ENCODE results near the gene EFCAB10. TPM values are rescaled to one million over a fixed set of nuclear protein-coding genes. Genes with fewer than 3 reads are reported as not detected.

EFCAB10 gene
- total RNA-seq, 1 experiment from 2014 or later, result 0.18 TPM

DNA sequence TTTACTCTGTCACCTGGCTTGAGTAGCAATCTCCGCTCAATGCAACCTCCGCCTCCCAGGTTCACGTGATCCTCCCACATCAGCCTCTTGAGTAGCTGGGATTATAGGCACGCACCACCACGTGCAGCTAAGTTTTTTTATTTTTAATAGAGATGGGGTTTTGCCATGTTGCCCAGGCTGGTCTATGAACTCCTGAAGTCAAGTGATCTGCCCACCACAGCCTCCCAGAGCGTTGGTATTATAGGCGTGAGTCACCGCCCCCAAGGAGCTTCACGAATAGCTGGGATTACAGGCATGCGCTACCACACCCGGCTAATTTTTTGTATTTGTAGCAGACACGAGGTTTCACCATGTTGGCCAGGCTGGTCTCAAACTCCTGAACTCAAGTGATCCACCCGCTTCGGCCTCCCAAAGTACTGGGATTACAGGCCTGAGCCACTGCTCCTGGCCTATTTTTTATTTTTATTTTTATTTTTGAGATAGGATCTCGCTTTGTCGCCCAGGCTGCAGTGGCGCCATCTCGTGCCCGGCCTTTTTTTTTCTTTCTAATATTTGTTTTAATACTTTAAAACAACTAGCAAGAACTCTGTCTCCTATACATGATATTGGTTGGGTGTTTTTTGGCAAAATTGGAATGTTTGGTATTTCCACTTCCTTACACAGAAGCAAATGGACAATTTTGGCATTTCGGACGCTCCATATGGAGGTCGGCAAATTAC, 1.1 kb downstream of the EFCAB10 start:
- Histone ChIP-seq H3K79me2 (ENCODE audit: low read length) (no peaks in the 10 kb centered on the region), H4K20me1 (ENCODE audit: low read length) (no peaks in the 10 kb centered on the region), H3K4me1 (ENCODE audit: insufficient read depth, low read length) (0 out of 2 replicates have a peak, but pooled peaks cover 5% of the 10 kb centered on the region), H3K27ac (ENCODE audit: low read length) (no peak overlapping the region), H3K9me3 (ENCODE audit: low read length) (no peaks in the 10 kb centered on the region), H3K9me2 (replicated peaks; ENCODE audit: low read length) (no peaks in the 10 kb centered on the region), H3K4me2 (ENCODE audit: low read length) (no peak overlapping the region), H2AFZ (ENCODE audit: low read length) (peak overlapping the region; percentile 57), H3K4me3 (ENCODE audit: low read length) (no peak overlapping the region), H3K27me3 (ENCODE audit: low read length) (no peaks in the 10 kb centered on the region), H3K9ac (ENCODE audit: low read length) (no peak overlapping the region), H3F3A (ENCODE audit: low read length, unreplicated experiment) (no peaks in the 10 kb centered on the region), H3K36me3 (ENCODE audit: low read depth, low read length) (no peaks in the 10 kb centered on the region)
- BruUV-seq (replicated peaks), result no TSS peak
- DNase-seq (peak; percentile 64), ATAC-seq (peak; percentile 54)
- ChIA-PET CTCF (interaction anchor here (1.1 kb wide), 1 partner anchor 9 kb away, joined by 4 read pairs; no protein-coding TSS in a partner anchor), POLR2A (ENCODE audit: unreplicated experiment) (no interaction called here)
- TF ChIP-seq EZH2 (IDR thresholded peaks at IDR 0.05; ENCODE audit: low read length, unreplicated experiment) (no peak), EZH2phosphoT487 (IDR thresholded peaks at IDR 0.05; ENCODE audit: borderline replicate concordance, low read length) (no peak)
- TF ChIP-seq, protein P1, sequence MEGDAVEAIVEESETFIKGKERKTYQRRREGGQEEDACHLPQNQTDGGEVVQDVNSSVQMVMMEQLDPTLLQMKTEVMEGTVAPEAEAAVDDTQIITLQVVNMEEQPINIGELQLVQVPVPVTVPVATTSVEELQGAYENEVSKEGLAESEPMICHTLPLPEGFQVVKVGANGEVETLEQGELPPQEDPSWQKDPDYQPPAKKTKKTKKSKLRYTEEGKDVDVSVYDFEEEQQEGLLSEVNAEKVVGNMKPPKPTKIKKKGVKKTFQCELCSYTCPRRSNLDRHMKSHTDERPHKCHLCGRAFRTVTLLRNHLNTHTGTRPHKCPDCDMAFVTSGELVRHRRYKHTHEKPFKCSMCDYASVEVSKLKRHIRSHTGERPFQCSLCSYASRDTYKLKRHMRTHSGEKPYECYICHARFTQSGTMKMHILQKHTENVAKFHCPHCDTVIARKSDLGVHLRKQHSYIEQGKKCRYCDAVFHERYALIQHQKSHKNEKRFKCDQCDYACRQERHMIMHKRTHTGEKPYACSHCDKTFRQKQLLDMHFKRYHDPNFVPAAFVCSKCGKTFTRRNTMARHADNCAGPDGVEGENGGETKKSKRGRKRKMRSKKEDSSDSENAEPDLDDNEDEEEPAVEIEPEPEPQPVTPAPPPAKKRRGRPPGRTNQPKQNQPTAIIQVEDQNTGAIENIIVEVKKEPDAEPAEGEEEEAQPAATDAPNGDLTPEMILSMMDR (conservative IDR thresholded peaks at IDR 0.05; ENCODE audit: low read depth, low read length), result no peak; the same call in 1 of the 2 replicates
- intact Hi-C loops (cut with micrococcal nuclease), result loop anchor here (10.0 kb wide), 1 partner anchor 85 kb away; no protein-coding TSS in a partner anchor

- ChIA-PET POLR2A (ENCODE audit: unreplicated experiment) (no interaction called here), CTCF (no interaction called here)
- Histone ChIP-seq H3K9ac (ENCODE audit: low read length) (no peak overlapping the region), H3K9me3 (ENCODE audit: low read length) (no peaks in the 10 kb centered on the region), H3K36me3 (ENCODE audit: low read depth, low read length) (0 out of 2 replicates have a peak, but pooled peaks cover 3% of the 10 kb centered on the region), H2AFZ (ENCODE audit: low read length) (no peak overlapping the region), H3F3A (ENCODE audit: low read length, unreplicated experiment) (no peaks in the 10 kb centered on the region), H4K20me1 (ENCODE audit: low read length) (no peaks in the 10 kb centered on the region), H3K4me3 (ENCODE audit: low read length) (no peak overlapping the region), H3K4me1 (ENCODE audit: insufficient read depth, low read length) (0 out of 2 replicates have a peak, but pooled peaks cover 5% of the 10 kb centered on the region), H3K27me3 (ENCODE audit: low read length) (no peaks in the 10 kb centered on the region), H3K9me2 (replicated peaks; ENCODE audit: low read length) (no peaks in the 10 kb centered on the region), H3K27ac (ENCODE audit: low read length) (no peak overlapping the region), H3K79me2 (ENCODE audit: low read length) (no peaks in the 10 kb centered on the region), H3K4me2 (ENCODE audit: low read length) (no peak overlapping the region)
- no peak for ATAC-seq
- intact Hi-C loops (cut with micrococcal nuclease), result no loop called here
- BruUV-seq (replicated peaks), result no TSS peak
- no peak for DNase-seq
- TF ChIP-seq EZH2phosphoT487 (IDR thresholded peaks at IDR 0.05; ENCODE audit: borderline replicate concordance, low read length) (no peak), EZH2 (IDR thresholded peaks at IDR 0.05; ENCODE audit: low read length, unreplicated experiment) (no peak)
- TF ChIP-seq, protein P1 (conservative IDR thresholded peaks at IDR 0.05; ENCODE audit: low read depth, low read length), result no peak
Observed at GRCh38 chr7:105578496-105578895, 2.8 kb downstream of the EFCAB10 start.

DNA sequence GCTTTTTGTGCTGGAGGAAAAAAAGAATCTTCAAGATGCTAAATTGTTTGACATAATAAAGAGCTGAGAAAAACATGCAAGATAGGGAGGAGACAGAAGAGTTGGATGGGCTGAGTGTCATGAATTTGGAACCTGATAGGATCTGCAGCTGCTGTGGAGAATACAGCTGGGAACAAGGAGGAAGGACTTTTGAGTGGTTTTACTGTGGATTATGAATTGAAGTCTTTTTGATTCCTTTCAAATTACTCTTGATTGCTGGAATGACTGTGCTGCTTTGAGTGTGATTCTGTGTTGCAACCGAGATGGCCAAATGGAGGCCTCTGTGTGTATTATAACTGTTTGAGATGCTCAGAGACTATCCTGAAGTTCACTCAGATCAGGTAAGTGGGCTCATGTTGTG, 4.0 kb downstream of the EFCAB10 start:
- no peak overlapping the region for H3K4me2 ChIP-seq (ENCODE audit: low read length)
- CTCF ChIA-PET, result no interaction called here
- H3K4me3 ChIP-seq (ENCODE audit: low read length), result no peak overlapping the region
- no peaks in the 10 kb centered on the region for H4K20me1 ChIP-seq (ENCODE audit: low read length)
- no peaks in the 10 kb centered on the region for H3K27me3 ChIP-seq (ENCODE audit: low read length)
- 0 out of 2 replicates have a peak, but pooled peaks cover 3% of the 10 kb centered on the region for H3K36me3 ChIP-seq (ENCODE audit: low read depth, low read length)
- H3F3A ChIP-seq (ENCODE audit: low read length, unreplicated experiment), result no peaks in the 10 kb centered on the region
- POLR2A ChIA-PET (ENCODE audit: unreplicated experiment), result interaction anchor here (0.6 kb wide), 1 partner anchor 411 kb away, joined by 8 read pairs; no protein-coding TSS in a partner anchor
- H3K9ac ChIP-seq (ENCODE audit: low read length), result no peak overlapping the region
- BruUV-seq (replicated peaks), result no TSS peak
- H3K9me2 ChIP-seq (replicated peaks; ENCODE audit: low read length), result no peaks in the 10 kb centered on the region
- no peaks in the 10 kb centered on the region for H3K9me3 ChIP-seq (ENCODE audit: low read length)
- TF ChIP-seq EZH2 (IDR thresholded peaks at IDR 0.05; ENCODE audit: low read length, unreplicated experiment) (no peak), EZH2phosphoT487 (IDR thresholded peaks at IDR 0.05; ENCODE audit: borderline replicate concordance, low read length) (no peak)
- TF ChIP-seq, protein P1 (conservative IDR thresholded peaks at IDR 0.05; ENCODE audit: low read depth, low read length), result no peak
- no peak for DNase-seq
- 0 out of 2 replicates have a peak, but pooled peaks cover 5% of the 10 kb centered on the region for H3K4me1 ChIP-seq (ENCODE audit: insufficient read depth, low read length)
- no peak overlapping the region for H3K27ac ChIP-seq (ENCODE audit: low read length)
- intact Hi-C loops (cut with micrococcal nuclease), result no loop called here
- no peaks in the 10 kb centered on the region for H3K79me2 ChIP-seq (ENCODE audit: low read length)
- no peak overlapping the region for H2AFZ ChIP-seq (ENCODE audit: low read length)
- ATAC-seq, result no peak

Measured in PC-3 (cell line).